Measurements from ENCODE around the gene CRB1. TPM values are rescaled to one million over a fixed set of nuclear protein-coding genes. Genes with fewer than 3 reads are reported as not detected.

Gene CRB1
- total and polyA plus RNA-seq, 2 donors from 2014 or later = 0.16 to 1.2 TPM

GRCh38 chr1:197464044-197464443 lies 196.0 kb downstream of the CRB1 start:
- Histone ChIP-seq H3K4me3 (ENCODE audit: low read length in 3 of 3) (no peak overlapping the region), H3K27me3 (ENCODE audit: control insufficient read depth, insufficient read depth, low read length) (no peaks in the 10 kb centered on the region), H3K9ac (ENCODE audit: low read length in 3 of 3) (no peak overlapping the region), H3K36me3 (ENCODE audit: control insufficient read depth in 2 of 3, insufficient read depth in 3 of 3, low read length in 3 of 3) (no peaks in the 10 kb centered on the region), H3K9me3 (ENCODE audit: control insufficient read depth in 2 of 3, insufficient read depth in 1 of 3, low read length in 3 of 3) (no peaks in the 10 kb centered on the region), H3K27ac (ENCODE audit: low read depth in 2 of 2, low read length in 2 of 2) (no peak overlapping the region), H3K4me1 (ENCODE audit: control insufficient read depth in 2 of 3, insufficient read depth in 2 of 3, low read depth in 1 of 3, low read length in 3 of 3) (peaks cover 0 to 3% (median 0%) of the 10 kb centered on the region in 3 donors)
- FAIRE-seq (no peak), DNase-seq (peak in 4 of 5 donors; percentile 38 to 83 (median 56))
- intact Hi-C loops (cut with DNase I) = no loop called here
- TF ChIP-seq, protein P1, sequence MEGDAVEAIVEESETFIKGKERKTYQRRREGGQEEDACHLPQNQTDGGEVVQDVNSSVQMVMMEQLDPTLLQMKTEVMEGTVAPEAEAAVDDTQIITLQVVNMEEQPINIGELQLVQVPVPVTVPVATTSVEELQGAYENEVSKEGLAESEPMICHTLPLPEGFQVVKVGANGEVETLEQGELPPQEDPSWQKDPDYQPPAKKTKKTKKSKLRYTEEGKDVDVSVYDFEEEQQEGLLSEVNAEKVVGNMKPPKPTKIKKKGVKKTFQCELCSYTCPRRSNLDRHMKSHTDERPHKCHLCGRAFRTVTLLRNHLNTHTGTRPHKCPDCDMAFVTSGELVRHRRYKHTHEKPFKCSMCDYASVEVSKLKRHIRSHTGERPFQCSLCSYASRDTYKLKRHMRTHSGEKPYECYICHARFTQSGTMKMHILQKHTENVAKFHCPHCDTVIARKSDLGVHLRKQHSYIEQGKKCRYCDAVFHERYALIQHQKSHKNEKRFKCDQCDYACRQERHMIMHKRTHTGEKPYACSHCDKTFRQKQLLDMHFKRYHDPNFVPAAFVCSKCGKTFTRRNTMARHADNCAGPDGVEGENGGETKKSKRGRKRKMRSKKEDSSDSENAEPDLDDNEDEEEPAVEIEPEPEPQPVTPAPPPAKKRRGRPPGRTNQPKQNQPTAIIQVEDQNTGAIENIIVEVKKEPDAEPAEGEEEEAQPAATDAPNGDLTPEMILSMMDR (IDR thresholded peaks at IDR 0.05; ENCODE audit: borderline replicate concordance, extremely low read depth, insufficient read depth) = no peak

DNA sequence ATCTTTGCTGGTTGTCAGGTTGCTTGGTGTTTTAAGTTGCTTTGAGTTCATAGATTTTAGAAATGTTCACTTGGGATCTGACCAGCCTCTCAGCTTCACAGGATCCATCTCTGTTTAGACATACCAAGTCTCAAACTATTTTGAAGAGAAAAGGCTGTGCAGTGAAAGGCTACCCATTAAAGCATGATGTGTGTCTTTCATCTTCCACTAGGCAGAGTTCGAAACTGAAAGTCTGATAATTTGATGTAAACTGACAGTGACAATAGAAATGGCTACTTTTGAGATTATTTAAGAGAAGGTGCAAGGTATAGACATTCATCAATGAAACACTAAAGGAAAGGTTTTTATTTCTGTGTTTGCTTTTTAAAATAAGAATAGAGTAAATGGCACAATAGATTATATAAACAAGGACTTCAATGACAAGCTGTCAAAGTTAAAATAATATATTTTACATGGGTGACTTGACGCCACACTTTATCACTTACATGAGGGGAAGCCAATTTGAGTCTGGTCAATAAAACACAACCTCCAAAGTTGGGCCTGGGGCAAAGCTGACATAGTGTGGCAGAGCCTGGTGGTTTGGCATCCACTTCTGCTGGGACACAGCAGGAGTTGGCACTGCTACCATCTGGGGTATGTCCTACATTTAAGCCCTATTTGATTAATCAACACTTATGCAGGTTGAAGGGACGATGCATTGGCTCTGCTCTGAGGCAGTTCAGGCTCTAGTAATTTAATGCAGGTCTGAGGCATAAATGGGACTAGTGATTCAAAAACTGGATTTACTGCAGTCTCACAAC lies 197.7 kb downstream of the CRB1 start:
- H3K27me3 ChIP-seq (ENCODE audit: control insufficient read depth, insufficient read depth, low read length) = no peaks in the 10 kb centered on the region
- H3K4me1 ChIP-seq (ENCODE audit: control insufficient read depth in 2 of 3, insufficient read depth in 2 of 3, low read depth in 1 of 3, low read length in 3 of 3) = peaks cover 0 to 3% (median 0%) of the 10 kb centered on the region in 3 donors
- H3K4me3 ChIP-seq (ENCODE audit: low read length in 3 of 3) = no peak overlapping the region
- H3K9me3 ChIP-seq (ENCODE audit: control insufficient read depth in 2 of 3, insufficient read depth in 1 of 3, low read length in 3 of 3) = no peaks in the 10 kb centered on the region
- no peaks in the 10 kb centered on the region for H3K36me3 ChIP-seq (ENCODE audit: control insufficient read depth in 2 of 3, insufficient read depth in 3 of 3, low read length in 3 of 3)
- TF ChIP-seq, protein P1 (IDR thresholded peaks at IDR 0.05; ENCODE audit: borderline replicate concordance, extremely low read depth, insufficient read depth) = no peak
- no peak overlapping the region for H3K27ac ChIP-seq (ENCODE audit: low read depth in 2 of 2, low read length in 2 of 2)
- no peak overlapping the region for H3K9ac ChIP-seq (ENCODE audit: low read length in 3 of 3)
- intact Hi-C loops (cut with DNase I) = no loop called here
- FAIRE-seq (no peak), DNase-seq (no peak)

- Histone ChIP-seq H3K27ac (ENCODE audit: low read depth in 2 of 2, low read length in 2 of 2) (no peak overlapping the region), H3K9ac (ENCODE audit: low read length in 3 of 3) (no peak overlapping the region), H3K9me3 (ENCODE audit: control insufficient read depth in 2 of 3, insufficient read depth in 1 of 3, low read length in 3 of 3) (no peaks in the 10 kb centered on the region), H3K4me1 (ENCODE audit: control insufficient read depth in 2 of 3, insufficient read depth in 2 of 3, low read depth in 1 of 3, low read length in 3 of 3) (peaks cover 0 to 3% (median 0%) of the 10 kb centered on the region in 3 donors), H3K4me3 (ENCODE audit: low read length in 3 of 3) (no peak overlapping the region), H3K36me3 (ENCODE audit: control insufficient read depth in 2 of 3, insufficient read depth in 3 of 3, low read length in 3 of 3) (no peaks in the 10 kb centered on the region), H3K27me3 (ENCODE audit: control insufficient read depth, insufficient read depth, low read length) (no peaks in the 10 kb centered on the region)
- DNase-seq (no peak), FAIRE-seq (no peak)
- TF ChIP-seq, protein P1 (IDR thresholded peaks at IDR 0.05; ENCODE audit: borderline replicate concordance, extremely low read depth, insufficient read depth) = no peak
- intact Hi-C loops (cut with DNase I) = no loop called here
Measured at GRCh38 chr1:197466813-197467212, 198.8 kb downstream of the CRB1 start.

Measured in kidney (tissue), 14 donors.